ENCODE data around the gene MAP3K4.

Gene MAP3K4

DNA sequence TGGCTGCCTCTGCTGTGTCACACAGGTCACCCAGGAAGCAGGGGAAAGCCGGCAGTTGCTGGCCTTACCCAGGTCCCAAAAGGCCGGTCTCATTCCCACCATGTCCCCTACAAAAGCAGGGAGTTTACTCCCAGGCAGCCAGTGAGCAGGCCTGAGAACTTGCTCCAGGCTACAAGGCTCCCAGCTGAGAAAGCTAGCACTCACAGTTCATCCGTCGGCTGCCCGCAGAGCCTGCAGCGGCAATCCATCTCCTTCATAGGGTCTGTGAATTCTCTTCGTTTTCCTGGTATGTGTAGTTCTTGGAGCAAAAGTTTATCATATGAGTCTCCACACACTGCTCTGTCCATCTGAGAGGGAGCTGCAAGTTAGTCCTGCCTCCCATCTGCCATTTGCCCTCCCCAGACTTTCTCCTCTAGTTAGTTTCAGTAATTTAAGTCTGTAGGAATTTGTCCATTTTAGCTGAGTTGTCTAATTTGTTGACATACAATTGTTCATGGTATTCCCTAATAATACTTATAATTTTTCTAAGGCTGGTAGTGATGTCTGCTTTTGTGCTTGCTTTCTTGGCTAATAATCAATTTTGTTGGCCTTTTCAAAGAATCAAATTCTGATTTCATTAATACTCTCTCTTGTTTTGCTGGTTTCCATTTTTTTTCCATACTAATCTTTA lies 135.6 kb downstream of the MAP3K4 start:
- no peak for DNase-seq (ENCODE audit: low read depth)

DNA sequence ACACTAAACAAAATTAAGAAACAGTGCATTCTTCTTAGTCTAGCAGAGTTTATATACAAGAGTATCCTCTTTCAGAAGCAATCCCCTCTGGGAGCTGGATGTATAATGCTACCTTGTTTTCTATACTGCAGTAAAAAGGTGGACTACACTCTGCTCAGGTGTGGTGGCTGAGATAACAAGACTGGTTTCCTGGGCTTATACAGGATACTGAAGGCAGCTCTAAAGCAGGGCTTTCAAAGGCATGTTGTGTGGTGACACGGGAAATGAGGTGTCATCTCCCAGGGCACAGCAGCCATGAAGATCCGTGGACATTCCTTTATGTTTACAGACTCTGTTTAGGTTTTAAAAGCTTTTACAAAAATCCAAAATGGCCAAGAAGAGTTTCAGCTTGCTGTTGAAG lies 136.7 kb downstream of the MAP3K4 start:
- DNase-seq (ENCODE audit: low read depth), result no peak

DNA sequence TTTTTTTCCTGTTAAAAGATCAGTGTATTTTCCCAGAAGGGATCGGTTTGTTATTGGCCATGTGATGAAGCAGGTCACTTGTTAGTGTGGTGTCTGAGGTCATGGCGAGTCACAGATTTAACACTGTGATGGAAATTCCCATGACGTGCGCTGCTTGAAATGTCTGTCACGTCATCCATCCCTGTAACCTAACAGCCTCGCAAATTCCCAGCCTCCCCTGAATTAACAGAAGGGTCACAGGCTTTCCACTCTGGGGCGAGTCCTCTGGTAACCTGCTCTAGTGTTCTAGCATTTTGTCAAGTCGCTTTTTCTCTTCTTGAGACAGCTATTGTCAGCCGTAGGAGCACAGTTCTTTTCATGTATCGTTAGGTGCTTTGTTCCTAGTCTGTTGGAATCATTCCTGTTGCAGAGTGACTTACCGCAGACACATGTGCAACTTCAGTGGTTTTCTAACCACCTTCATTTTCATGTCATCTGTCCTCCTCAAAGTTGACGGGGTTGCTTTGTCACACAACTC lies 137.2 kb downstream of the MAP3K4 start:
- no peak for DNase-seq (ENCODE audit: low read depth)

DNA sequence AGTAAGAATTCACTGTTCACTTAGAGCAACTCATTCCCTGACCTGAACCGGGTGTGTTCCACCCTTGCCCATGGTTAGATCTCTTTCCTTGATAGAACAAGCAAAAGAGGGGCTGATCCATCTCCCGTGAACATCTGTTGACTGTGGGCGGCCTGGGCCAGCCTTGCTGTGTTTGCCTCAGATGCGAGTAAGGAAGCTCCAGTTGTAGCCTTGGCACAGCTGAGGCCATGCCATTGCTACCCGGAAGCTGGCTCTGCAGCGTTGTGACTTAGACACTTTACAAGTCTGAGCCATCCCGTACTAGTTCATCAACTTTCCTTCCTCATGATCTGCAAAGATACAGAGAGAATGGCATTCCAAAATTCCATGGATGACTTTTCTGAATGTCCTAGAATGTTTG lies 139.0 kb downstream of the MAP3K4 start:
- no peak for DNase-seq (ENCODE audit: low read depth)

DNA sequence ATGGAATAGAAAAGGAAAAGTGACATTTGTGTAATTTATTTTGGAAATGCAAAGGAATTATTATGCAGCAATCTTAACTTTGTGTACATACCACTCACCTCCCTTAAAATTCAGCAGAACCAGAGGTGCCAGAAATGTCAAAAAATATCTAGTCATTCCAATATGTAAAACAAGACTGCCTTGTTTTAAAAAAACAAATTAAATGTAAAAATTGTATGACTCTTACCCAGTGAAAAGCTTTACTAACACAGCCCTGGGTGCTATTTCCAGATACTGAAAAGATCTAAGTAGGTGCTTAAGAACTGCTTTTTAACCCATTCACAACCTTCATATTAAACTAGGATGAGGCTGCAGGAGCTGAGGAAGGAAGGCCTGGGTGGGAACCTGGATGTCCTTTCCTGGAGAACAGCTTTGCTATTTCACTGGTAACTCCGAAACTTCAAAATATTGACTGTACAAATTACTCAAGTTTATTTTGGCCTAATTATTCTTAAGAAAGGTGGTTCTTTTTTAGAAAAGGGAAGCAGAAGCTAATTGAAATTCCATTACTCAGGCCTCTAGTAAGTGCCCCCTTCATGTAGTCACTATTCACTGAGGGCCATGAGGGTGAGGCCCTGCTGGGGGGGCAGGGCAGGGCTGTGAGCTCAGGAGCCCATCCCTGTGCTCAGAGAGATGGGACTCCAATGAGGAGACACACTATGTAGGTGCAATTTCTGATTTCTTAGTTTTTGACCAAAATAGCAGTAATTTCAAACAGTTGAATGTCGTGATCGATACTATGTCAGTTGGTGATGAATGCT lies 139.6 kb downstream of the MAP3K4 start:
- no peak for DNase-seq (ENCODE audit: low read depth)

DNA sequence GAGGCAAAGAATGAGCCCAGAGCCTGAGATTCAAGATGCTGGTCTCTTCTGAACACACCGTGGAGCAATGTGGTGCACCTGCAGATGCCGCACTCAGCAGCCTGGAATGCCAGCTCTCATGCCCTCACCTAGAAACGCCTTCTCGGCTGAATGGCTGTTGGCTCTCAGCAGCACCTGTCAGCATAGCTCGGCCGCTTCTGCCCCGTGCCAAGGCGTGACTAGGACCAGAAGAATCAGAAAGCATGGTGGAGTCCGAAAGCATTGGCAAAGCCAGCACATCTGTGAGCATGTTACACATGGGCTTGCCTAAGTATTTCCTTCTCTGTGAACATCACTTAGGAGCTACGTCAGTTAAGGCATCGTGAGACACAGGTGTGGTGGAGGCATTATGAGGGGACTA lies 140.8 kb downstream of the MAP3K4 start:
- DNase-seq (ENCODE audit: low read depth), result no peak

DNA sequence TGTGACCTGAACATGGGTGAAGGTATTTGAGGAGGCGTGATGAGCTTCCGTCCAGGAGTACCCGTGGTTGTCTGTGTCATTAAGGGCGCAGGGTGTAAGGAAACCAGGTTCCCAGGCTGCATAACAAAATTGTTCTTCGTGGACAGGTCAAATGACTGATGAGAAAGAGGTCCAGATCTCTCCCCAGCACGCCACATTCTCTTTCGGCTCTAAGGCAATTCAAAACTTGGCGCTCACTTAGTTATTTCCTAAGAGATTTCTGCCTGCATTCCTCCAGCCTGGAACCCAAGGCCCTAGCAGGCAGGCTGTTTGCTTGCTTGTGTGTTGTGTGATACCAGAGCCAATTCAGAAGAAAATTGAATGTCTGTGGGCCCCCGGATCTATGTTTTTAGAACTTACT lies 142.4 kb downstream of the MAP3K4 start:
- no peak for DNase-seq (ENCODE audit: low read depth)

DNA sequence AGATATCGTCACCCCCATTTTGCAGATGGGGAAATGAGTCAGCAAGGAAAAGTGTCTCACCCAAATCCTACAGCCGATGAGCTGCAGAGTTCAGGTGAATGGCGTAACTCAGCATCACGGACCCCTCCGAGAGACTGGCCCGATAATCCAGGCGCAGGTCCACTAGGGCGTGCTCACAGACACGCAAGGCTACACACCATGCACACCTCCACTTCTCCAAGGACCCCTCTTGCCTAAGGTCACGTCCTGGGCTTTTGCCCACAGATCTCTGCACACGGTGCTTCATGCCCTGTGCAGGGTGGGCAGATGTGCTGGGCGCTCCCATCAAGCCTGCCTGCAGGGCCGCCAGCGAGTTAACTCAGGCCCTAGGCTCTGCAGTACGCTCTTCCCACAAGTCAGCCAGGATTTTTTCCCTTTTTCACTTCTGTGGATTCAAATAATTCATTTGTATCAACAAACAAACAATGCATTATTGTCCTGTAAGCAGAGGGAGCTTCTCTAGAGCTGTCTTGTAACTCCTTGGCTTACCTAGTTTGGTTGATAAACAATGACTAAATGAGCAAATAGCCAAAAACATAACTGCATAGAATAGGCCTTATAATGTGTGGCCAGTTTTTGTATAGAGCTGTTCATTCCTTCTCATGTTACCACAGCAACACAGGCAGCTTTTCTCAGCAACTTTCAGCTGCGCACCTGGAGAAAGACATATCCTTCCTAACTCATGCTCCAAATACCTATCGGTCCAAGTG lies 143.2 kb downstream of the MAP3K4 start:
- DNase-seq (ENCODE audit: low read depth), result no peak

DNA sequence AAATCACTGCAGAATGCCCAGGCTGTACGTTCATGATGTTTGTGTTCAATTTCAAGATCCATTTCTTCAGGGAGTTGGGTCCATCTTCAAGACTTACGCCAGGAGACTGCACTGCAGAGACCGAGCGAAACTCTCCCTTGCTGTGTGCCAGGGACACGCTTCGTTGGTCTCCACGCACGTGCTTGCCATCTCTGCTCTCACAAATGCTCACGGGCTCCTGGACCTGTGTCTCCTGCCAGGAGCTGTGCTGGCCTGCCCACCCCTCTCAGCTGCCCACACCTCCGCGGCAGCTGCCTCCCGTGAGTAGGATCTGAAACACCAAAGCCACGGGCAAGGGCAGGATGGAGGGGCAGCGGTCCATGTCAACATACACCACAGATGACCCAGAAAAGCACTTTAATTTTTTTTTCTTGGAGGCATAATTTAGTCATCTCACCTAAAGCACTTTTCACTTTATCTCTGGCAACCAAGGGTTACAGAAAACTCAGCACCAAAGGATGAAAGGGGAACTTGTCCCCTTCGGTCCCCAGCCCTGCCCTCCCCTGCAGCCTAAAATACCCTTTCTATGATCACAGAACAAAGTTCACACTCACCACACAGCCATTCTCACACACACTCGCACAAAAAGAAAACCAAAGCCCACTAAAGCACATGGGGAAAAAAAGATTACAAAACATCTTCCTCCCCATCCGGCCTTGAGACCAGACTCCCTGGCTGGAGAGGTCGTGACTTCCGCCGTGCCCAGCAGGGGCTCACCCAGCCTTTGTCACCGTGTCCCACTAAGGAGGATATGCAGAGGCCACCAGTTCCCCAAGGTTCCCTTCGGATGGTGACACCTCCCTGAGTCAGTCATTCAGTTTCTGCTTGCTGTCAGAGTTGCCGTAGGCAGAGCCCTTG lies 144.4 kb downstream of the MAP3K4 start:
- no peak for DNase-seq (ENCODE audit: low read depth)

DNA sequence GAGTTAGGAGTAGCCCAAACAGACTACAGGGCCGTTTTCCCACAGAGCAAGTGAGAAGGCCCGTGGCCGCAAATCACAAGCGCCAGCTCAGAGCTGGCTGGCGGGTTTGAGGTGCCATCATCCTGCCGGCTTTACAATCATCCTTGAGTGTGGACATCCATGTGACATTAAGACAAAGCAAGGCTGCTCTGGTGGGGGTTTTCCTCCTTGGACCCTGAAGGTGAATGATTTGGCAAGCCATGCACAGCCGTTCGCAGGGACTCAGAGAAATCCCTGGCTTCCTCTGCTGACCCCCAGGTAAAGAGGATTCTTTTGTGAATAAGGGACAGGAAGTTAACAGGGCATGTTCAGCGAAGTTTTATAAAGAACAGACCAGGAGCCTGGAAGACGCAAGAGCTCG lies 145.1 kb downstream of the MAP3K4 start:
- no peak for DNase-seq (ENCODE audit: low read depth)

DNA sequence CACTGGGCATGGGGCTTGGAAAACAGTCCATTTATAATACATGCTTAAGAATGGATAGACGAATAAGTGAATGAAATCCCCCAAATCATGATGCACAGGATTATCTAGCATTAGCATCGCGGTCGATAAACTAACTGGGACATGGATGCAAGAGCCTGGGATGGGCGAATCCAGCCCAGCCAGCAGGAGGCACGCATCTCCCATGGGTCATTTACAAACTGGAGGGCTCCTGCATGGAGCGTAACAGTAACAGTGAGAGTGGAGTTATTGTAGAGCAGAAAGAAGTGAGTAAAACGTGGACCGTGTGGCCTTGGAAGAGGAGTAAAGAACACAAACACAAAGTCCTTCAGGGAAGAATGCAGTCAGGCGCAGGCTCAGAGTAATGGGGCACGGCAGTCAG lies 145.8 kb downstream of the MAP3K4 start:
- no peak for DNase-seq (ENCODE audit: low read depth)

DNA sequence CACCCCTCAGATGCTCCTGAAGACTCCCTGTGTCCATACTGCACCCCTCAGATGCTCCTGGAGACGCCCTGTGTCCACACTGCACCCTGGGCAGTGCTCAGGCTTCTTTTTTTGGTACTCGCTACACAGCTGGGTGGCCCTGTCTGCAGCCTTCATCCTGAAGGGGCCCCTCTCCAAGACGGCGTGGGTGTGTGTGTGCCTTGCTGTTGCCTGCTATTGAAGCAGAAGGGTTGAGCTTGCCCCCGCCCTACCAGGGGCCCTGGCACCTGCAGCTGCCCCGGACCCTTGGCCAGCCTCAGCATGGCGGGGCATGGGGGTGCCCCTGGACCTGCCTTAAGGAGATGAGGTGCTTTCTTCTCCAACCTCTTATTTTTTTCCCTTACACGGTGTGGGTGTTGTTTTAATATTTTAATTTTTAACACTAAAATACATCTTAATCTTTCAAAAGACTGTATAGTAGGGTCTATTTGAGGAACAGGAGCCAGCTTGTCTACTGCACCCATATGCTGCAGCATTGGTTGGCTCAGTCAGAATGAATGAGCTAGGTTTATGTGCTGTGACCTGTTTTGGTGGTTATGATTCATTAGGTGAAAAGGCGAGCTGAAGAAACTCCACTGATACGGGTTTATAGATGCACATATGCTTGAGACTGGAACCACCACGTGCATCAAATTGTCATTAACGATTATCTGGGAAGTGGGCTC lies 146.4 kb downstream of the MAP3K4 start:
- no peak for DNase-seq (ENCODE audit: low read depth)

DNA sequence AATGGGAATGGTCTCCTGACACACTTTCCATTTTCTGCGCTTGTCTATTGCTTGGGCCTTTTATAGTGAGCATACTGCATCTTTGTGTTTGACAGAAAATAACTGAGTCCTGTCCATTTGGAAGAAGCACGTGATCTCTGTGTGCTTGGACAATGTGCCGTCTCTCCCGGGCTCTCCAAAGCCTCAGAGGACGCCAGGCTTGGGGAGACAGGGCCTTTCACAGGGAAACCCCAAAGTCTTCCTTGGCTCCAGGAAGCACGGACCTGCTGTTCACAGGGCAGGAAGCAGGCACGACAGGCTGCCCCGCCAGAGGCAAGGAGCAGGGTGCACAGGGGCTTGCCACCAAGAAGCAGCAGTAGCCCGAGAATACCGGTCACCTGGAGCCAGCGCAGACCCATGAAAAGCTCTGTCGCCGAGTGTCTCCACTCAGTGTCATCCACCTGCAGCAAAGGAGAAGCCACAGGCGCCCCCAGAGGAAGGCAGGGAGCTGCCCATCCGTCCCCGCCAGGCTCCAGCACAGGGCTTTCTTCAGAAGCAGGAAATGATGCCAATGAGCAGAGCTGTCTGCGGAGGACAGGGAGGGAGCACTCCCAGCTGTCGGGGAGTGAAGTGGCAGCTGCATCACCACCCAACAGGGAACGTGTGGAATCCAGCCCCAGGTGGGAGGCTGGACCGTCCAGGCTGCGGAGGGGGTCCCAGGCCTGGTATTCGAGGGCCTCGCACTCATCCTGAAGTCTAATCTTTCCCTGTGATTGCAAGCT lies 147.2 kb downstream of the MAP3K4 start:
- DNase-seq (ENCODE audit: low read depth), result no peak

DNA sequence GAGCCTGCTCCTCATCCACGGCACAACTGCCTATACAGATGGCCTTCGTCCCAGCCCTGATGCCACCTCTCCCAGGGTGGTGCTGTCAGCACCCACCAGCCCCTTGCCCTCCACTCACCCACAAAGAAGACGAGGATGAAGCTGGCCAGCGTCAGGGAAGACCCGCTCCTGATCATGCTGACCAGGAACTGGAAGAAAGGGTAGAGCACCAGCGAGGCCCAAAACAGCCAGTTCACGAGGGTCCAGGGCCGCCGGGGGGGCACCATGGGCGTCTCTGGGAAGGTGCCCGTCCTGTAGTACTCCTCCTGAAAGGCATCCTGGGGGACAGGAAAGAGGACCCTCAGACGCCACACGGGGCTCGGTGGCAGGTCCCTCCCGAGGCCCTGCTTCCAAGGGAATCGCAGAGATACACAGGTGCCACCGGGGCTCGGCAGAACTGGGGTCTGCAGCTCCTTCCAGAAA lies 147.8 kb downstream of the MAP3K4 start:
- DNase-seq (ENCODE audit: low read depth), result no peak

DNA sequence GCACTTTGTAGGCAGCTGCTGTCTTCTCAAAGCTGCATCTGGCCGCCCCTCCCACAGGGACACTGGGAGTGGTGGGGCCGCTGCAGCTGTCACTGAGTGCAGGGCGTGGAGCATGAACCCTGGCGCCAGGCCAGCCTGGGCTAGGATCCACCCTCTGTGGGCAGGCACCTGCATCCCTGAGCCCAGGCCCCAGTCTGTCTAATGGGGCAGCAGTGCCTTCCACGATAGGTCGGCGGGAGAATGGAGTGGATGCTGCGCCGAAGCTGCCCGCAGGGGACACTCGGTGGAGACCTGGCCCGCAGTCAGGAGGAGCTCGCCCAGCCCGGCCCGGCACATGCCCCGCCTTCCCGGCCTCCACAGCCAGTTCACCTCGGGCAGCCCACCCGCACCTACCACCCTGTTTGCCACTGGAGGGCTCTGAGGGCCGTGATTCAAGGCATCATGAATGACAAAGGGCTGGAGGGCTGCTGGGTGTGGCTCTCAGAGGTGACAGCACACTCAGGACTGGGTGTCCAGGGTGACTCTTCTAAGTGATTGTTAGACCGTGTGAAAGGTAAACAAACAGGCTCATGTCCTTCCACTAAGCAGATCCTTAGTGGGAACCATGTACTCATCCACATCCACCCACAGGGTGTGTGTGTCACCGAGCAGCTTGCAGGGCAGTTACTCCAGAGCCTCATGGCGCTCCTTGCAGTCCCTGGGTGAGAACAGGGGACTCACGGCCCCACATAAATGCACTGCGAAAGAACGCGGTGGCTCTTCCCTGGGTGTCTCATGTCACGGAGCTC lies 148.4 kb downstream of the MAP3K4 start:
- no peak for DNase-seq (ENCODE audit: low read depth)

DNA sequence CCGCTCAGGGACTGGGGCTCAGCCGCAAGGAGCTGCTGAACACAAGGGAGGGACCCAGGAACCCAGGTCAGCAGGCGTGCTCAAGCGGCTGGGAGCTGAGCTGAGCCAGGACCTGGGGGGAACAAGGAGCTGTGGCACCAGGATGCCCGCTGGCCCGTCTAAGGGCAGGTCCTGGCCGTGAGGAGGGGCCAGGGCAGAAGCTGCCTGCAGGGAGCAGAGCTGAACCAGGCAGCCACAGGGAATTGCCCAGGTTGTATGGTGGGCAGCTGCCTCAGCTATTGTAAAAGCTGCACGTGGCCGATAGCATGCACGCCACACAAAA lies 148.9 kb downstream of the MAP3K4 start:
- no peak for DNase-seq (ENCODE audit: low read depth)

DNA sequence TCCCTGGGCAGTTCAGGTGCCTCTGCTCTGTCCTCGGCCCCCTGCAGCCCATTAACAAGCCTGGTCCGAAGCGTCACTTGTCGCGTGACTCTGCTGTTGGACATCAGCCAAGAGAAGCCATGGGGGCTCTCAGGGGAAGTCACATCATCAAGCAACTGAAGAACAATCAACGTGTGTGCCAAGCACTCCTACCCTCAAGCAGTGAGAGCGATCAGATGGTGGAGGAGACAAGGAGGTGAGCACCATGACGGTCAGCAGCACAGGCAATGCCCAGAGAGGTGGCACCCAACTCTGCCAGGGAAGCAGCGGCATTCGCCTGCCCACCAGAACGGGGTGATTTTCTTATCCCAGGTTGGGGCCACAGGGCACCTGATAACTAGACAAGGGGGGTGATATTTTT lies 149.6 kb downstream of the MAP3K4 start:
- DNase-seq (ENCODE audit: low read depth), result no peak

DNA sequence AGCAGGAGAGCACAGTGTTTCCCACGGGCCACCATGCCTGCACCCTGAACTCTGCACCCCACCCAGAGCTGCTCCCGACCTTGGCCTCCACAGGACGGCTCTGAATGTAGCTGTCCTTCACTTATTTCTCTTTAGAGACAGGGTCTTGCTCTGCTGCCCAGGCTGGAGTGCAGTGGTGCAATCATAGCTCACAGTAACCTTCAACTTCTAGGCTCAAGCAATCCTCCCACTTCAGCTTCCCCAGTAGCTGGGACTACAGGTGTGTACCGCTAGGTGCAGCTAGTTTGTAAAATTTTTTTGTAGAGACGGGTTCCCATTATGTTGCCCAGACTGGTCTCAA lies 151.4 kb downstream of the MAP3K4 start:
- no peak for DNase-seq (ENCODE audit: low read depth)

DNA sequence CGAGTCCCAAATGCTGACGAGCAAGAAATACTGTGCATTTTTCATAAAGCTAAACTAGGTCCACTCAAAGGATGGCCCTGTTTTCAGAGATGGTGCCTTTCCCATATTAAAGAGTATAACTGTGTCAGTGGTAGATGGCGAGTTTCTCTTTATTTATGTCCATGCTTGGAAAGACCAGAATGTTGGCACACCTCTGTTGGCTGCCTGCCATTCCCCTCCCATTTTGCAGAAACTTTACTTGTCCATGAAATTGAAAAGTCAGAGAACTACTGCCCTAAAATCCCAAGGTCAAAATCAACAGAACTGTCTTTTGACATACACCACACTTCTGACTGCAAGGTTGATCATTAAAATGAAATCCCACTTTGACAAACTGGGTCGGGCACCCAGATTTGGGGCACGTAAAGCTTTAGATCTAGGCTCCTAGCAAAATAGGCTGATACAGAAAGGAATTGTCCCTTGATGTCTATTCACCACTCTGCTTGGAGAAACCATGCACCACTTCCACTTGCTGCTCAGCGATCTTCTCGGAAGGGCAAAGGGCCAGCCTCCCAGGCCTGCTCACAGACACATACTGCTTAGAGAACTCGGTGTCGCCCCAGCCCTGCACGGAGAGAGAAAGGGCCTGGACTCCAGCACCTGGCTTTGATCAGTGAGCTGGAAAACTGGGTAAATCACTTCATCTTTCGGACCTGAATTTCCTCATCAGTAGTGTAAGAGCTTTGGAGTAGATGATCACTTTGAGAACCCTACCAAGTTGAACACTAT lies 152.3 kb downstream of the MAP3K4 start:
- DNase-seq (ENCODE audit: low read depth), result no peak

Data from activated T-cell treated with anti-CD3 and anti-CD28 coated beads for 1 hour (primary cell).